Tongue (tissue), 2 donors: ENCODE data around the gene NFIC. TPM values are rescaled to one million over a fixed set of nuclear protein-coding genes. Genes with fewer than 3 reads are reported as not detected.

ENCODE experiments used
- DNase-seq: peaks from one replicate; pipeline ENCODE4 v3.0.0-alpha.2; 2015
- total RNA-seq: library from RNA; depleted of rRNA; stranded (reverse); fragments of >200 nt; gene quantifications from one replicate; pipeline ENCODE4 v1.2.3, GENCODE V29; 2014

NFIC gene
- total RNA-seq, 1 donor from 2014 or later, result 70.0 TPM

- peak; percentile 79 for DNase-seq
These were observed 7.1 kb upstream of the NFIC start for GRCh38 chr19:3359015-3359918.

GRCh38 chr19:3359919-3360420 is 6.4 kb upstream of the NFIC start:
- DNase-seq, result peak; percentile 75

GRCh38 chr19:3360421-3361383 is 5.7 kb upstream of the NFIC start:
- no peak for DNase-seq

GRCh38 chr19:3361384-3362216 is 4.8 kb upstream of the NFIC start:
- no peak for DNase-seq

GRCh38 chr19:3362217-3362906 is 4.0 kb upstream of the NFIC start:
- DNase-seq, result no peak

- no peak for DNase-seq
These were observed 2.4 kb upstream of the NFIC start for GRCh38 chr19:3363841-3364500.

GRCh38 chr19:3364501-3364858 is 1.9 kb upstream of the NFIC start:
- DNase-seq, result no peak

GRCh38 chr19:3365093-3365835 is 1.1 kb upstream of the NFIC start:
- DNase-seq, result no peak

GRCh38 chr19:3366753-3367627 is 607 bp downstream of the NFIC start:
- peak; percentile 70 for DNase-seq

GRCh38 chr19:3367628-3368440 is 1.5 kb downstream of the NFIC start:
- DNase-seq, result no peak

- no peak for DNase-seq
These were observed 2.0 kb downstream of the NFIC start for GRCh38 chr19:3368441-3368795.

GRCh38 chr19:3368848-3369336 is 2.5 kb downstream of the NFIC start:
- no peak for DNase-seq

GRCh38 chr19:3369337-3370213 is 3.2 kb downstream of the NFIC start:
- DNase-seq, result no peak

- no peak for DNase-seq
These were observed 3.9 kb downstream of the NFIC start for GRCh38 chr19:3370214-3370720.

- DNase-seq, result no peak
These were observed 4.6 kb downstream of the NFIC start for GRCh38 chr19:3370728-3371591.

- DNase-seq, result no peak
These were observed 6.0 kb downstream of the NFIC start for GRCh38 chr19:3372413-3372812.
